K562 (cell line): ENCODE results near the gene MMP24. TPM values are rescaled to one million over a fixed set of nuclear protein-coding genes. Genes with fewer than 3 reads are reported as not detected.

Experiments used
- EGR1 ChIP-seq: fragments of 450-650 bp; conservative IDR thresholded peaks from 2 replicates; pipeline ENCODE4 v1.6.1; 2017; ENCODE audit warnings: mild to moderate bottlenecking
- ELK3 ChIP-seq: fragments of 450-650 bp; formaldehyde crosslinking; IDR thresholded peaks from 2 replicates; pipeline ENCODE4 v1.4.0; 2020; ENCODE audit warnings: mild to moderate bottlenecking
- ETV5 ChIP-seq: sonication (generic); formaldehyde crosslinking; IDR thresholded peaks from 2 replicates; pipeline ENCODE4 v1.4.0; 2020; ENCODE audit warnings: low read depth, mild to moderate bottlenecking, missing genetic modification reagents
- GABPB1 ChIP-seq: sonication (generic); formaldehyde crosslinking; IDR thresholded peaks from 2 replicates; pipeline ENCODE4 v1.8.0; 2022; ENCODE audit warnings: mild to moderate bottlenecking, missing genetic modification reagents
- HMGN3 ChIP-seq: IDR thresholded peaks from 2 replicates; pipeline ENCODE4 v1.6.1; 2011; ENCODE audit warnings: borderline replicate concordance, low read depth, mild to moderate bottlenecking, mixed read lengths, low read length; ENCODE audit not compliant: insufficient read length; ENCODE audit errors: extremely low read depth
- JUNB ChIP-seq: fragments of 450-650 bp; formaldehyde crosslinking; conservative IDR thresholded peaks from 2 replicates; pipeline ENCODE4 v1.4.0; 2020; ENCODE audit warnings: mild to moderate bottlenecking
- KLF13 ChIP-seq: fragments of 450-650 bp; IDR thresholded peaks from 2 replicates; pipeline ENCODE4 v1.6.1; 2016; ENCODE audit warnings: missing genetic modification characterization, low read depth, mild to moderate bottlenecking, missing compliant biosample characterization, moderate library complexity, borderline replicate concordance
- NBN ChIP-seq: fragments of 450-650 bp; IDR thresholded peaks from 2 replicates; pipeline ENCODE4 v1.6.1; 2016; ENCODE audit warnings: low read depth, mild to moderate bottlenecking
- RBM22 ChIP-seq: fragments of 200-400 bp; formaldehyde crosslinking; IDR thresholded peaks from 2 replicates; pipeline ENCODE4 v1.6.1; 2018; ENCODE audit warnings: low read length, low read depth; ENCODE audit not compliant: poor library complexity, severe bottlenecking
- RBM39 ChIP-seq: fragments of 200-400 bp; formaldehyde crosslinking; optimal IDR thresholded peaks from 2 replicates; pipeline ENCODE3; 2018; ENCODE audit warnings: low read depth, low read length
- SFPQ ChIP-seq: fragments of 200-400 bp; formaldehyde crosslinking; IDR thresholded peaks from 2 replicates; pipeline ENCODE4 v1.6.1; 2017; ENCODE audit warnings: mild to moderate bottlenecking, low read depth, low read length, moderate library complexity
- TBL1XR1 ChIP-seq, 2 experiments: IDR thresholded peaks; 2 replicates each; pipeline ENCODE4 v1.6.1; 2012; ENCODE audit warnings: improper control_type of control experiment in 2 of 2, low read length in 2 of 2, mild to moderate bottlenecking in 1 of 2
- ZBTB40 ChIP-seq, 2 experiments: fragments of 450-650 bp in 1 of 2; sonication (generic) in 1 of 2; formaldehyde crosslinking in 1 of 2; IDR thresholded peaks; 2 replicates each; pipeline versions ENCODE4 v1.7.1 to v1.9.0; 2016 to 2022; ENCODE audit warnings: inconsistent platforms in 1 of 2, mild to moderate bottlenecking in 1 of 2, missing genetic modification reagents in 1 of 2
- ZNF146 ChIP-seq: IDR thresholded peaks from one replicate; pipeline ENCODE4 v1.6.1; 2018; ENCODE audit warnings: missing compliant biosample characterization; ENCODE audit not compliant: unreplicated experiment
- polyA plus RNA-seq, 8 experiments: library from polyadenylated mRNA; depleted of rRNA in 4 of 8; stranded (reverse) in 5 of 8; unstranded in 3 of 8; fragments of >200 nt; fragmentation: Nextera tagmentation in 2 of 8; fragmentation: Illumina TruSeq in 1 of 8; extraction: Ambion mirVana in 2 of 8; extraction: Trizol in 1 of 8; gene quantifications; 2 replicates each; pipeline versions ENCODE4 v1.2.1 to v1.2.3, GENCODE V29; 2011 to 2014; ENCODE audit warnings: inconsistent platforms in 1 of 8, missing spikeins in 1 of 8
- total RNA-seq, 7 experiments: library from RNA; depleted of rRNA in 6 of 7; stranded (reverse); fragments of >200 nt in 6 of 7; fragmentation: Illumina TruSeq in 2 of 7; extraction: Trizol in 2 of 7; gene quantifications; 2 replicates each; pipeline versions ENCODE4 v1.2.1 to v1.2.3, GENCODE V29; 2011 to 2021; ENCODE audit warnings: low replicate concordance in 1 of 7

MMP24 gene
- total and polyA plus RNA-seq, 9 of the 15 experiments (the other 6 are each of a cell fraction or from before 2014, with no cell fraction given), result 0.03 to 0.07 (median 0.03) TPM; not detected in 6

- no peak for TF ChIP-seq HMGN3
- TF ChIP-seq ZNF146 (CRISPR knock-in tag), result no peak
- TF ChIP-seq NBN, result no peak
- 0 out of 2 replicates have a peak, but pooled peaks have one; percentile 20 for TF ChIP-seq GABPB1 (CRISPR knock-in tag)
- no peak for TF ChIP-seq ELK3
- no peak for TF ChIP-seq ZBTB40 (IDR thresholded peaks at IDR 0.05)
- TF ChIP-seq ZBTB40 (CRISPR knock-in tag; IDR thresholded peaks at IDR 0.05), result no peak
- no peak for TF ChIP-seq ETV5 (CRISPR knock-in tag)
- TF ChIP-seq EGR1, result no peak
- TF ChIP-seq SFPQ, result no peak
- TF ChIP-seq RBM39, result no peak
- TF ChIP-seq TBL1XR1 (IDR thresholded peaks at IDR 0.05; ENCODE audit: low read length in 2 of 2), result no peak
- 0 out of 2 replicates have a peak, but pooled peaks have one; percentile 22 for TF ChIP-seq JUNB (CRISPR knock-in tag)
- no peak for TF ChIP-seq RBM22
- no peak for TF ChIP-seq KLF13 (tag)
Observed at GRCh38 chr20:35305682-35306556, 79.4 kb downstream of the MMP24 start (continued).
